GM19025 (cell line): ENCODE data around the gene MEGF6.

Source experiments
- ATAC-seq: cut with Tn5 transposase; IDR thresholded peaks from one replicate; pipeline ENCODE4 v1.9.1; 2021; ENCODE audit warnings: mild to moderate bottlenecking, low read depth, moderate library complexity; ENCODE audit not compliant: unreplicated experiment

Gene MEGF6

DNA sequence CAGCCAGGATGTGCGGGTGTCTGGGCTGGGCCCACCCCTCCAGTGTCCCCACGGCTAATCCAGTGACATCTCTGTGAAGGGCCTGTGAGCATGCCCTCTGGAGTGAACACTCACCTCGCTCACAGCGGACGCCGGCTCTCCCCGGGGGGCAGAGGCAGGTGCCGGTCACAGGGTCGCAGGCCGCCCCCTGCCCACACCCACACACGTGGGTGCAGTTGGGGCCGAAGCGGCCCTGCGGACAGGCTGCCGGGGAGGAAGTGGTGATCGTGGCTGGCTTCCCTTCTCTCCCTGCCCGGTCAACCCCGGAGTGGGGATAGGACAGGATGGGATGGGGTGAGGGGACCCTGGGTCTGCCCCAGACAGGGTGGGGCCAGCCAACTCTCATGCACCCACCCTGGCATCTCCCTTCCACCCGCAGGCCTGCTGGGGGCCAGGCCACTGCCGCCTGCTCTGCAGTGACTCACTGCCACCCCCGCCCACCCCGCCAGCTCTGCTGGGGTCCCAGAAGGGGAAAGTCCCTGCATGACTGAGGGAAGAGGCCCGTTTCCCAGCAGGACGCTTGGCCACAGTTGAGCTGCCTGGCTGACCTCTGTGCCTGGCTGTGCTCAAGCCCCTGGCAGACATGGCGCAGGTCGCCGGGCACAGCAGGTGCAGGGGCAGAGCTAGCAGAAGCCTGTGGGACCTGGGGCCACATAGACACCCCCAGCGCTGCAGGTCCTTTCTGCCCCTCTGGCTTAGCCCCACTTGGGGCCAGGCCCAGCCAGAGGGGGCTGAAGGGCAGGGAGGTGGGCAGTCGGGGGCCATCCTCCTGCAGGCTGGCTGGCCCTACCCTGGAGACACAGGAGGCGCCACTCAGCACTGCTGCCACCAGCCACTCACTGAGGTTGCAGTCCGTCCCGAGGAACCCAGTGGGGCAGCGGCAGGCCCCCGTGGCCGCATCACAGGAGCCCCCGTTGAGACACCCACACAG is 115.2 kb downstream of the MEGF6 start:
- ATAC-seq: no peak

DNA sequence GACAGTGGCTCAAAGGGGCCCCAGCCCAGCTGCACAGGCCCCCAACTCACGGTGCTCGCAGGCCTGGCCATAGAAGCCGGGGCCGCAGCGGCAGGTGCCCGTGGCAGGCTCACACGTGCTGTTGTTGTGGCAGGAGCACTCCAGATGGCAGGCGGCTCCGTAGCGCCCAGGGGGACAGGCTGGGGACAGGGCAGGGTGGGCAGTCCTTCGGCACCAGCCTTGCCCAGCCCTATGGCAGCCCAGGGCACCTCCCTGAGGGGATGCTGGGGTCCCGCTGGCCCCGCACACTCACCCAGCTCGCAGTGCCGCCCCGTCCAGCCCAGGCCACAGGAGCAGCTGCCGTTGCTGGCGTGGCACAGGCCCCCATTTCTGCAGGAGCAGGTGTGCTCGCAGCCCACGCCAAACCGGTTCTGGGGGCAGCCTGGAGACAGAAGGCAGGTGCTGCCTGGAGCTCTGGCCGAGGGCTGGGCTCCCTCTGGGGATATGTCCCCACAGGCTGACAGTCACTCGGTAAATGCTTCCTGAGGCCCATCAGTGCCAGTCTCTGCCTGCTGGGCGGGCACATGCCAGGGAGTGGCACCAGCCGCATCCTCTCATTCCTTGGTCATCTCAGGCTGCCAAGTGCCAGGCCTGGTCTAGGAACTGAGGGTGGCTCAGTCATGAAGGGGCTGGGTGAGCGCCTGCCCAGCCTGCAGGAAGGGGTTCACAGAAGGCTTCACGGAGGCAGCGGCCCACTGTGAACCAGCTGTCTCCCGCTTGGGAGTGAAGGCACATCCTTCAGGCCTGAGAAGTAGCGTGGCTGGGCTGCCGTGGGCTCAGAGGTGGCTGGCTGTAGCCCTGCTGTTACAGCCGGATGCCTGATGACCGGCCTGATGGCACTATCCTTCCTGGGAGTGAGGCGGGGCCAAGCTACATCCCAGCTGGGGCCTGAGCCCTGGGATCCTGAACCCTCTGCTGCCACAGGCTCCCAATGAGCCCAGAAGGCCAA is 116.7 kb downstream of the MEGF6 start:
- ATAC-seq: no peak

GRCh38 chr1:3492545-3493246 is 118.6 kb downstream of the MEGF6 start:
- no peak for ATAC-seq

- ATAC-seq: no peak
Measured at GRCh38 chr1:3491291-3492246, 119.7 kb downstream of the MEGF6 start.

- no peak for ATAC-seq
Measured at GRCh38 chr1:3490046-3490745, 121.1 kb downstream of the MEGF6 start.

- no peak for ATAC-seq
Measured at GRCh38 chr1:3488432-3488831, 122.9 kb downstream of the MEGF6 start.

DNA sequence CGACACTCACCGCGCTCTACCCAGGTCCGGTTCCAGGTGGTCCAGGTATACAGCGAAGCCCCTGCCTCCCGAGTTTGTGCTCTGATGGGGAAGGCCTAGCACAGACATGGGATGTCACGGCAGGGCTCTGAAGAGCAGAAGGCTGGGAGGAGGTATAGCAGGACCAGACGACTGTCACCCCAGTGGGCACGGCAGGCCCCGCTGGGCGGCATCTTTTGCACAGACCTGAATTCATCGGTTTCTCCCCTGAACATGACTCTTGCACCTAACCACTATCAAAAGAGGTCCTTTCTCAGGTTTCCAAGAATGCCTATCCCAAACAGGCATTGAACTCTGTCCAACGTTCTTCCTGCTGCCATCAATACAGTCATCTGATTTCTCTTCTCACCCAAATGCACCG is 126.3 kb downstream of the MEGF6 start:
- ATAC-seq: no peak

- no peak for ATAC-seq
Measured at GRCh38 chr1:3483801-3484444, 127.4 kb downstream of the MEGF6 start.

GRCh38 chr1:3483380-3483779 is 127.9 kb downstream of the MEGF6 start:
- no peak for ATAC-seq

- no peak for ATAC-seq
Measured at GRCh38 chr1:3482378-3482849, 128.9 kb downstream of the MEGF6 start.

DNA sequence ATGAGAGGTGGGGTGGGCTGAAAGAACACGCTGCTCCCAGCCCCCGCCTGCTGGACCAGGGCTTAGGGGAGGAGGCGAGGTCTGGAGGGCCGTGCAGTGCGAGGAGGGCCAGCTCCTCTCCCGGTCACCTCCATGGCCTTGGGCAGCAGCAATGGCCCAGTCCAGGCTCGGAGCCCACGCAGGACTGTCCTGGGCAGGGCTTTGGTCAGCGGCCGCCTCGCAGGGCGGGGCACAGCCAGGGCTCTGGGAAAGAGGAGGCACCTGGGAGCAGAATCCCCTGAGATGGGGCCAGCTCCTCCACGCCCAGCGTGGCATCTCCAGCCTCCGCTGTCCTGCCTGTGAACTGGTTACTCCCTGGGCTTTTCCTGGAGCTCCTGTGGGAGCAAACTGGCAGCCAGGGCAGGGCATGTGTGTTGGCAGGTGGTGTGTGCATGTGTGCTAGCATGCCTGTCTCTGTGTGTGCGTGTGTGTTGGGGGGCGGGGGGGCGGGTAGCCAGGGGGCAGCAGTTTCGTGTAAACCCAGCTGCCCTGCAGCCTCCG is 129.4 kb downstream of the MEGF6 start:
- no peak for ATAC-seq

DNA sequence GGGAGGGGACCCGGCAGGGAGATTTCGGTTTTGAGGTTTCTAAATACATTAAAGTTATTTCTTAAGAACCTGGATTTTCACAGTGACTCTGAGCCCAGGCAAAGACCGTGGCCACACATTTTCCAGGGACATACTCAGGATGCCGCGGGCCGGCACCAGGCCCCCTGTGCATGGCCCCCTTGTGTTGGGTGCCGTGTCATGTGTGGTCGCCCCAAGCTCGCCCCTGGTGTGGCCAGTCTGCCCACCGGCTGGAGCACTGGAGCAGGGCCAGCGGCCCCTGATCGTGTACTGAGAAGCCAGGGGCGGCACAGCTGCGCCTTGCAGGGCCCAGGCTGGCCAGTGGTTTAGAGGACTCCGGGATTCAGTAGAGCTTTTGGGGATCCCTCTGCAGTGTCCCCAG is 130.3 kb downstream of the MEGF6 start:
- no peak for ATAC-seq

DNA sequence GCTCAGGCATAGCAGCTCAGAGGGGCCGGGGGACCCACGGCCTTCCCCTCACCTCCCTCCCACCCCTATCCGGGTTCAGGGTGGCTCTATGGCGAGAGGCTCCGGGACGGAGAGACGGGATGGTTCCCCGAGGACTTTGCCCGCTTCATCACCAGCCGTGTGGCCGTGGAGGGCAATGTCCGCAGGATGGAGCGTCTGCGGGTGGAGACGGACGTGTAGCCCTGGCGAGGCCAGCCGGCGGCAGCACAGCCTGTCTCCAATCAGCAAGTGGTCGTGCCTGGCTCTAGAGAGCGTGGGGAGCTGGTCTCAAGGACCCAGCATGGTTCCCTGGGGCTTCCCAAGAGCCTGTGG is 131.0 kb downstream of the MEGF6 start:
- ATAC-seq: no peak

- ATAC-seq: no peak
Measured at GRCh38 chr1:3479511-3480368, 131.6 kb downstream of the MEGF6 start.

DNA sequence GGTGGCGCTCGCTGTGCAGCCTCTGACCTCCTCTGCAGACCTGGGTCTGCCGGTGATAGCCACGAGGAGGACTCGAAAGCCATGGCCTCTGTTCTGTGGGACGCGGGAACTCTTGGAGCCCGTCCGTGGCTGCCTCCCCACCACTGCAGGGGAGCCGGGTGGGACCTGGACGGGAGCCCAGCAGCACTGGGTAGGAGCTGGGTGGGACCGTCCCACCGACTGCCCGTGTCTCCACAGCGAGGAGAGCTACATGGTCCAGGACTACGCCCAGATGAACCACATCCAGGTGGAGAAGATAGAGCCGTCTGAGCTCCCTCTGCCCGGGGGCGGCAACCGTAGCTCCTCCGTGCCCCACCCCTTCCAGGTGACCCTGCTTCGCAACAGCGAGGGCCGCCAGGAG is 133.1 kb downstream of the MEGF6 start:
- no peak for ATAC-seq

GRCh38 chr1:3477241-3477995 is 133.9 kb downstream of the MEGF6 start:
- no peak for ATAC-seq
